GM21717 (cell line): ENCODE measurements around the gene LRRC7.
"Not testable (repeated sequence)": the region's sequence is repeated elsewhere in the genome, so short reads cannot be mapped to it uniquely, and the experiment has no call there.

Source experiments
- ATAC-seq: cut with Tn5 transposase; IDR thresholded peaks from one replicate; pipeline ENCODE4 v1.9.1; 2021; ENCODE audit warnings: mild to moderate bottlenecking, moderate library complexity; ENCODE audit not compliant: unreplicated experiment

LRRC7 gene

GRCh38 chr1:69862906-69863305, 295.2 kb downstream of the LRRC7 start:
- ATAC-seq = no peak

DNA sequence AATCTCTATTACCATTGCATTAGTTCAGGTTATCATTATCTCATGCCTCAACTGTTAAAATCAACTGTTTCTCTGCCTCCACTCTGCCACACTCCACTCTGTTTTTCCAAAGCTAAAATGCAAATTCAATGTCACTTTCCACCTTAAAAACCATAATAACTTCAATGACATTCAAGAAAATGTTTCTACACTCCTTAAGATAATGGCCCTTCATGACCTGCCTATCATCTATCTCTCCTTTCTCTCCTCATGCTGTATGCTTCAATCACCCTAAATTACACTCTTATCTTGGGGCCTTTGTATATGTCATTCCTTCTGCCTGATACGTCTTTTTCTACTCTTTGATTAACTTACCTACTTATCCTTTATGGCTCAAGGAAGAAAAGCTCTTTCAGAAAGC, 296.0 kb downstream of the LRRC7 start:
- ATAC-seq = no peak

GRCh38 chr1:69871412-69871811, 303.7 kb downstream of the LRRC7 start:
- no peak for ATAC-seq

- ATAC-seq = no peak
Observed at GRCh38 chr1:69878338-69878737, 310.6 kb downstream of the LRRC7 start.

DNA sequence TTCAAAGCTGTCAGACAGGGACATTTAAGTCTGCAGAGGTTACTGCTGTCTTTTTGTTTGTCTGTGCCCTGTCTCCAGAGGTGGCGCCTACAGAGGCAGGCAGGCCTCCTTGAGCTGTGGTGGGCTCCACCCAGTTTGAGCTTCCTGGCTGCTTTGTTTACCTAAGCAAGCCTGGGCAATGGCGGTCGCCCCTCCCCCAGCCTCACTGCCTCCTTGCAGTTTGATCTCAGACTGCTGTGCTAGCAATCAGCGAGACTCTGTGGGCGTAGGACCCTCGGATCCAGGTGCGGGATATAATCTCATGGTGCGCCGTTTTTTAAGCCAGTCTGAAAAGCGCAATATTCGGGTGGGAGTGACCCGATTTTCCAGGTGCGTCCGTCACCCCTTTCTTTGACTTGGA, 320.3 kb downstream of the LRRC7 start:
- ATAC-seq = not testable (repeated sequence)

- ATAC-seq = no peak
Observed at GRCh38 chr1:69888657-69889056, 320.9 kb downstream of the LRRC7 start.

GRCh38 chr1:69898403-69898947, 330.8 kb downstream of the LRRC7 start:
- no peak for ATAC-seq

- ATAC-seq = no peak
Observed at GRCh38 chr1:69911301-69911801, 343.6 kb downstream of the LRRC7 start.

DNA sequence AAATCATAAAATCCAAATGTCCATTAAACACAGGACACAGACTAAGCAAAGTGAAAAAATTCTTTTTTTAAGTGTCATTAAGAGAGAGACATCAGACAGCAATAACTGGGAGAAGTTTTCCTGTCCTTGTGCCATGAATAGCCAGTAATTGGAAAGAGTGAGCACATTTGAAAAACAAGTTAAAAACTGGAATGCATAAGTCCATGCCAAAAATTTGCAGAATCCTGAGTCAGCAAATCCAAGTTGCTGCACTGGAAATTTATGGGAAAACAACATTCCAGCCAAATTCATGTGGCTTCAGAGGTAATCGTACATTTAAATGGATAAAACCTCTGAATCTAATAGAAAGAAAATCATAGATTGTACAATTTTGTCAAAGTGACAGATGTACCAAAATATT, 346.3 kb downstream of the LRRC7 start:
- no peak for ATAC-seq

- no peak for ATAC-seq
Observed at GRCh38 chr1:69914976-69915765, 347.4 kb downstream of the LRRC7 start.

GRCh38 chr1:69919129-69919921, 351.6 kb downstream of the LRRC7 start:
- no peak for ATAC-seq

DNA sequence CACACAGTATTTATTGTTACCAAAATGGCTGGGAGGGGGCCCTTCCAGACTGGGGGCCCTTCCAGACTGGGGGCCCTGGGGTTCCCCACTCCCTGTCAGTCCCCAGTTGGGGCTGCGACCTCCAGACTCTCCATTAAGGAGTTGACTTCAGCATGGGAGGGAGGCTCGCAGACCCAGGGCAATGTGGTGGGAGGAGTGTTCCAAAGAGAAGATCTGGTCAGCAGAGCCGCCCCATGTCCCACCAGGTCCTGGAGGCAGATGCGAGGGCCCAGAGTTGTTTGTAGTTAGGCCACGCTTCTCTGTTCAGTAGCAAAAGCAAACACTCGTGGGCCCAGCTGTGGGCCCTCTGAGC, 352.2 kb downstream of the LRRC7 start:
- no peak for ATAC-seq

DNA sequence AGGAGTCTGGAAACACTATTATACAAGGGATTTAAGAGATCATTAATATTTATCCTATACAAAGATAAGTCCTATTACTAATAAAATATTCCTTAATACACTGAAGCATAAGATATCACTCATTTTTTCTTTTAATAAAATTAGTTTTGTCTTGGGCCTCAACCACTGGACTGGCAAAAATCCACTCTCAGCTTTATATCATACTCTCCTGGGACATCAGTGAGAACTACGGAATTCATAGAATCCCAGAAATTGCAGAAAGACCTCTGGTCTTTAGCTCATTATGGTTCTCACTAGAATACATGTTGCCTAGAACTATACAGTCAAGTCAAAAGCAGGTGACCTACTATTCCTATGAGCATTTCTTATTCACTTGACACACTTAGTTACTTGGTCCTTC, 352.7 kb downstream of the LRRC7 start:
- no peak for ATAC-seq

DNA sequence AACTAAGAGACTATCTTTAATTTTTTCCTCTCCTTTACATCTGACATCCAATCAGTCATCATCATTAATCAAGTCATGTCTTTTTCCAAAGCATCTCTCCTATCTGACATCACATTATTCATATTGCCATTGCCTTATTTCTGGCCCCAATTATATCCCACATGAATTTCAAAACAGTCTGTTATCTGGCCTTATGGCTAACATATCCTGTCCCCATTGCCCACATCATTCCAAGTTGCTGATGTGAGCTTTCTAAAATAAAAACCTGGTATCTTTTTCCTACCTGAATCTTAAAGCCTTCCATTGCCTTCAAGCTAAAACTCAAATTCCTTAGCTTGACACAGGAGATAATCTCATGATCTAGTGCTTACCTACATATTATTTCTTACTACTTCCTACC, 353.8 kb downstream of the LRRC7 start:
- no peak for ATAC-seq

DNA sequence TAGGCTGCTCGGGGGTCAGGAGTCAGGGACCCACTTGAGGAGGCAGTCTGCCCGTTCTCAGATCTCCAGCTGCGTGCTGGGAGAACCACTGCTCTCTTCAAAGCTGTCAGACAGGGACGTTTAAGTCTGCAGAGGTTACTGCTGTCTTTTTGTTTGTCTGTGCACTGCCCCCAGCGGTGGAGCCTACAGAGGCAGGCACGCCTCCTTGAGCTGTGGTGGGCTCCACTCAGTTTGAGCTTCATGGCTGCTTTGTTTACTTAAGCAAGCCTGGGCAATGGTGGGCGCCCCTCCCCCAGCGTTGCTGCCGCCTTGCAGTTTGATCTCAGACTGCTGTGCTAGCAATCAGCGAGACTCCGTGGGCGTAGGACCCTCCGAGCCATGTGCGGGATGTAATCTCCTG, 360.5 kb downstream of the LRRC7 start:
- not testable (repeated sequence) for ATAC-seq

GRCh38 chr1:69929308-69930057, 361.8 kb downstream of the LRRC7 start:
- ATAC-seq = no peak

DNA sequence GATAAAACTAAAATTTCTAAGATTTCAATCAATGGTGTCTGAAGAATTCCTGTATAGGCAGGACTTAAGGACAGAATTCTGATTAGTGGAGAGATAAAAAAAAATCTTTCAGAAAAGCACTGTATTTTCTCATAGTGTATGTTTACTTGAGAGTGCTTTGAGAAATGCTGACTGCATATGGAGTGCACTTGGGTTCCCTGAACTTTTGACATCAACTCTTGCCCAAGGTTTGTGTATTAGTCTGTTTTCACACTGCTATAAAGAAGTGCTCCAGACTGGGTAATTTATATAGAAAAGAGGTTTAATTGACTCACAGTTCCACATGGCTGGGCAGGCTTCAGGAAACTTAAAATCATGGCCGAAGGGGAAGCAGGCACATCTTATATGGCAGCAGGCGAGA, 362.7 kb downstream of the LRRC7 start:
- ATAC-seq = no peak

- ATAC-seq = no peak
Observed at GRCh38 chr1:69932760-69933159, 365.0 kb downstream of the LRRC7 start.

DNA sequence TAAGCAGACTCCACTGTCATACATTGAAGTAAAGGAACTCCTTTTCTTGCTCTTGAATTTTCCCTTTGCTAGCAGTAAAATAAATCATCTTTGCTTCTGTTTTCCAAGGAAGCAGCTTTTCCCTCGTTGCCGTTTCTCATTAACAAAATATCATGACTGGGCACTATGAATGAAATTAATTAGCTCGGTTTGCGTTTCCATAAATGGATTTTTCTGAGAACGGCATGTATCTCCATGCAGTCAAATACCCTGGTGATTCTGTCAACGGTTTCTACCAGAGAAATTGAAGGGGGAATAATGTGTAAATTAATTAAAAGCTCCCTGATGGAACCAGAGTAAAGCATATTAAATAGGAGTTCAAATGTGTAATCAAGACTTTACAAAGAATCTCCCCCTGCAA, 372.5 kb downstream of the LRRC7 start:
- ATAC-seq = no peak

- ATAC-seq = no peak
Observed at GRCh38 chr1:69940816-69941215, 373.1 kb downstream of the LRRC7 start.

- no peak for ATAC-seq
Observed at GRCh38 chr1:69943030-69943429, 375.3 kb downstream of the LRRC7 start.
